HG03460 (cell line): ENCODE results near the gene NFIC.

Source experiments
- ATAC-seq: cut with Tn5 transposase; IDR thresholded peaks from one replicate; pipeline ENCODE4 v1.9.1; 2021; ENCODE audit not compliant: unreplicated experiment

NFIC gene

DNA sequence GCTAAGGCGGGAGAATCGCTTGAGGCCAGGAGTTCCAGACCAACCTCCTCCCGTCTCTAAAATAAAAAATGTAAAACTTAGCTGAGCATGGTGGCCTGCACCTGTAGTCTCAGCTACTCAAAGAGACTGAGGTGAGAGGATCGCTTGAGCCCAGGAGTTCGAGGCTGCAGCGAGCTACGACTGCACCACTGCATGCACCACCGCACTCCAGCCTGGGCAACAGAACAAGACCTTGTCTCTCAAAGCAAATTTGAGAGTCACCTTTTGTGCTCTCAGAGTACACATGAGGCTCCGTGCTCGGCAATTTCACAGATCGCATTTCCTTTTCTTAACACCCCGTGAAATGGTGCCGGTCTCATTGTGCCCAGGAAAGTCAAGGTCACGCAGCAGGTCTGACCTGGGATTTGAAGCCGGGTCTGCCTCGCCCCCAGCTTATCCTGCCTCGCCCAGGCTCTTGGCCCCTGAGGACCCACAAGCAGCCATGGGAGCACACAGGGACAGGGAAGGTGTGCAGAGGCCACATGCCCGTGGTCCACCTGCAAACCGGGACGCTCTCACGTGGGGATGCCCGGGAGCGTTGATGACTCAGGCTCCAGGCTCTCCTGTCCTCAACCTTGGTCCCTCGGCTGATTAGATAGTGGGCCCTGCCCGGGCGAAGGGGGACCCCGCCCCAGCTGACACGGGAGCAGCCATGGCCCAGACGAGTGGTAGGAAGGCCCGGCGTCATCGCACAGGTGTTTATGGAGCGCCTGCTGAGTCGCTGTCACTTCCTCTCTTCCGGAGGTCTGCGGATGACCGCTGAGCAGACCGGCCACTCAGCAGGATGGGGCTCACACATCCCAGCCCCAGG lies 115.1 kb downstream of the NFIC start:
- ATAC-seq = no peak

DNA sequence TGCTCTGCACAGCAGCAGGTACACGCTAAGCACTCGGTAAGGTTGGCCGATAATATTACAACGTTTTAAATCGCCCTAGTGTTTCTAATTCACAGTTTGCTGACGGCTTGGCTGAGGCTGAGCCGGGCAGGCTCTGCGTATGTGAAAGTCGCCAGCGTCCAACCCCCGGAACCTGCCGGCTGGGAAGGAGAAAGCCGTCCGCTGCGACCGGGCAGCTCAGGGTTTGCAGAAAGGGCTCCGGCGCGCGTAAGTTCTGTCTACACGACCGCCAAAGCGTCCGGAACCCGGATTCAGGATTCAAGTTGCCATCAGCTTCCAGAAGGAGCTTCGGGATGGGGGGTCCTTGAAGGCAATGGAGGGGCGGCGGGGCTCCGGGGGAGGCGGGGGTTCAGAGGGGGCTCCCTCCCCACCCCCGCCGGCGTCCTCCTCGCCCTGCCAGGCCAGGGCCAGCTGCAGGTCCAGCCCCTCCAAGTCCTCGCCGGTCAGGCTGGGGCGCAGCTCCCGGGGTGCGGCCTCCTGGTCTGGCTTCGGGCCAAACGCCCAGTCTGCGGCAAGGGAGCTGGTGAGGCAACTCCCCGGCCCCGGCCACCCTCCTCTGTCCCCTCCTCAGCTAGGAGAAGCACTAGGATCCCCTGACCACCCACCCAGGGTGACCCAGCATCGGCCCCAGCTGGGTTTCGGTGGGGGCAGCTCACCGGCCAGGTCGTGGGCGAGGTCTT lies 116.3 kb downstream of the NFIC start:
- ATAC-seq = no peak

DNA sequence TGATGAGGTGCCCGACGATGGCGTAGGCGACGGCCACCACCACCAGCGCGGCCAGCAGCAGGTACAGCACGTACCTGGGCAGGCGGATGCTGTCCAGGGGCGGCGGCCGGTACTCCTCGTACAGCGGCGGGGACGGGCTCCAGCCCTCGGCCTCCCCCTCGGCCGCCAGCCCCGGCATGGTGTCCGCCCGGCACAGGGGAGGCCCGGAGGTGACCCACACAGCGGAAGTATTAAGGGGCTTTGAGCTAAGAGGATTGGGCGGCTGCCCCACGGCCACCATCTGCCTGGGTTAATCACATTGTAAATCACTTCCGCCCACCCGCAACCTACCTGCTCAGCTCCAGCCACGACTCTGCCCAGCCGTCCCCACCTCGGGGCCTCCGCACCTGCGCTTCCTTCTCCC lies 116.8 kb downstream of the NFIC start, which contains the start of gene SMIM44:
TSS of gene SMIM44 (minus strand) at position 216 of the 403 bp plus-strand sequence. CDS start at position 178, 38 bp downstream.
- no peak for ATAC-seq

DNA sequence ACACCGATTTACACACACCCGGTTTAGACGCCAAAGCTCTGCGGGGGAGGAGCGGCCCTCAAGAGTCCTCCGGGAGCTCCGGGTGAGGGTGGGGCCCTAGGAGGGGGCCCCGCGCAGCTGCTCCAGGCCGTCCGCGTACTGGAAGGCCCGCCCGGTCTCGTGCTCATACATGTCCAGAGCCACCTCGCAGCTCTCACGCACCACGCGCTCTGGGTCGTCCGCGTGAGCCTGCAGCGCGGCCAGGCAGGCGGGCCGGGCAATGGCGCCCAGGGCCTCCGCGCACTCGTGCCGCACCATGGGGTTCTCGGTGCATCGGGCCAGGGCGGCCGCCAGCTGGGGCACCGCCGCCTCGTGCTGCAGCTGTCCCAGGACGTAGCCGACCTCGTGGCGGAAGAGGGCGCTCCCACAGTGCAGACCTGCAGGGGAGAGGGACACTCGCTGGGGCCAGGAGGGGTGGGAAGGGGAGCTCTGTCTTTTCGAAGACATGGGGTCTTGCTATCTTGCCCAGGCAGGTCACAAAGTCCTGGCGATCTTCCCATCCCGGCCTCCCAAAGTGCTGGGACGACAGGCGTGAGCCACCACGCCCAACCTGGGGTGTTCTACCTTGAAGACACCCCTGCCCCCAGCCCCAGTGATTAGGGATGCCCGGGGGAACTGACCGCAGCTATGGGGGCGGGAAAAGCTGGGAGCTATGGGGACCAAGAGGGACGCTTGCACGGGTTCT lies 125.2 kb downstream of the NFIC start:
- ATAC-seq = no peak

DNA sequence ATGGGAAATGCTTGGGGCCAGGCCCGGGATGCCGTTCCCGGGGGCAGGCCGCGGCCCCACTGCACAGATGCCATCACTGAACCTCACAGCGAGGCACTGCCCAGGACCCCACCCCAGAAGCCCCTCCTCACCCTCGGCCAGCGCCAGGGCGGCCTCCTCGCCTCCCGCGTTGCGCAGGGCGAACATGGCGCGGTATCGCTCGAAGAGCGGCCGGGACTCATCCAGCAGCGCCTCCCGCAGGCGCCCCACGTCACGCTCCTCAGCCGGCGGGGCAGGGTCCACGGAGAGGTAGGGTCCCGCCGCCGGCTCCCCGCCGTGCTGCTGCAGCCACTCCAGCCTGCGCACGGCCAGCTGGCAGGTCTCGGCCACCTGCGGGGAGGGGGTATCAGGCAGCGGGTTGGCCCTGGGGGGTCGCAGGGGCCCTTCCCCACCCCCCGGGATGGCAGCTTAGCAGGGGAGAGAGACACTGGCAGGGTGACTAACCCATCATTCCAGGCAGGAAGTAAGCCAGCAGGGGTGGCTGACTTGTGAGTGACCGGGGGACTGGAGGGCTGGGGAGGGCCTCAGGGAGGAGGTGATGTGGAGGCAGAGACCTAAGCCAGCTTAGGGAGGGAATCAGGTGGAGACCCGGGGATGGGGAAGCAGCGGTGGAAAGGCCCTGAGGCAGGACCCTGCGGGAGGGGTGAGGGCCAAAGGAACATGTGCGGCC lies 125.9 kb downstream of the NFIC start:
- no peak for ATAC-seq

DNA sequence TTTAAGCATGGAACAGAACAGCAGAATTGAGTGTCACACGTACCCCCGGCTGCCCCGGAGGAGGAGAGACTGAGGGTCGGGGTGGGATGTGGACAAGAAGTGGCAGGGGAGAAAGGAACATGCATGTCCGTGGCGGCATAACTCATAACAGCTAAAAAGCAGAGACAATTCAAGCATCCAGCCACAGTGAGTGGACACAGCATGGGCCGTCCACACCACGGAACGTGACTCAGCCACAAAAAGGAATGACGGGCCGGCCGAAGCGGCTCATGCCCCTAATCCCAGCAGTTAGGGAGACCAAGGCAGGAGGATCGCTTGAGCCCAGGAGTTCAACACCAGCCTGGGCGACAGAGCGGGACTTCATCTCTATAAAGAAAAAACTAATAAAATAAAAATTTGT lies 126.5 kb downstream of the NFIC start:
- ATAC-seq = no peak

DNA sequence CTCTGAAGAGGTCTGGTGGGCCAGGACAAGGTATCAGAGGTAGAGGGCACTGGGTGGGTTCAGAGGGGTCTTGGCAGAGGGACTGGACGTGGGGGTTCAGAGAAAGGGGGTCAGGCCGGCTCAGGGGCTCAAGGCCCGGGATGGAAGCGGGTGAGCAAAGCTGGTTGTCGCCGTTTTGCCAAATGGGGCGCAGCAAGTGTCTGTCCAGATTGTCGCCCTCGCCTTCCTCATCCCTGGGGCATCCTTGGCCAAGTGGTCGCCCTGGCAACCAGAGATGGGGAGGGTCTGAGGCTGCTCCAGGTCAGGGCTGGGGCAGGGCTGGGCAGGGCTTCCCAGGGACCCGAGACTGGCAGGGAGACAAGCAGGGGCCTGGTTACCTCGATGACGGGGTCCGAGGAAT lies 127.3 kb downstream of the NFIC start:
- ATAC-seq = no peak

DNA sequence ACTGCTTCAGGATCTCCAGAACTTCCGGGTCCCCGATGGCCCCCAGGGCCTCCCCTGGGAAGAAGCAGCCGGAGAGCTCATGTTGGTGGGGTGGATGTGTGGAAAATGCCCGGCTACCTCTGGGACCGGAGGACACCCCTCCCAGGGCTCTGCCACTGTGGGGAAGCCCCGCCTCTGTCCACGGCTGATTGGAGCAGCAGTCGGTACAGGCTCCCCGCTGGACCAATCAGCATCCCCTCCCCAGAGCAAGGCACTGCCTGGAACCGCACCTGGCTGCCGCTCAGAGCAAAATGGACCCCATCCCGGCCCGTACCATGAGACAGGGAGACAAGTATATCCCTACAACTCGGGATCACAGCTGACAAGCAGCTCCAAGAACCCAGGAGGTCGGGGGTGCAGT lies 127.7 kb downstream of the NFIC start:
- no peak for ATAC-seq

DNA sequence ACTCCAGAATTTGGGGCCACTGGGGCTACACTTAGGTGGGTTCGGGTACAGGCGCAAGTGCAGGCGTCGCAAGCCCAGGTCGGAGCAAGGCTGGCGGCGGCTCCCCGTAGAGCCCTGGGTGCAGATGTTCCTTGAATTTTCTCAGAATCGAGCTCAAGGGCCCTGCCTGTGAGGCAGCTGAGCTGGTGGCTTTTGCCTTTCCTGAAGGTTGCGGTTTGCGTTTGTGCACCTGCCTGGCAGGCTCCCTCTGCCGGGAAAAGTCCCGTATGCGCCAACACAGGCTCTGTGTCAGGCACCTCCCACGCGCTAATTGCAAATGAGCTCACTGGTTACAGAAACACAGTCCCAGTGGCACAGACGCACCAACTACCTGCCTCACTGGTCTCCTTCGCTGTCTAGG lies 128.2 kb downstream of the NFIC start:
- no peak for ATAC-seq

DNA sequence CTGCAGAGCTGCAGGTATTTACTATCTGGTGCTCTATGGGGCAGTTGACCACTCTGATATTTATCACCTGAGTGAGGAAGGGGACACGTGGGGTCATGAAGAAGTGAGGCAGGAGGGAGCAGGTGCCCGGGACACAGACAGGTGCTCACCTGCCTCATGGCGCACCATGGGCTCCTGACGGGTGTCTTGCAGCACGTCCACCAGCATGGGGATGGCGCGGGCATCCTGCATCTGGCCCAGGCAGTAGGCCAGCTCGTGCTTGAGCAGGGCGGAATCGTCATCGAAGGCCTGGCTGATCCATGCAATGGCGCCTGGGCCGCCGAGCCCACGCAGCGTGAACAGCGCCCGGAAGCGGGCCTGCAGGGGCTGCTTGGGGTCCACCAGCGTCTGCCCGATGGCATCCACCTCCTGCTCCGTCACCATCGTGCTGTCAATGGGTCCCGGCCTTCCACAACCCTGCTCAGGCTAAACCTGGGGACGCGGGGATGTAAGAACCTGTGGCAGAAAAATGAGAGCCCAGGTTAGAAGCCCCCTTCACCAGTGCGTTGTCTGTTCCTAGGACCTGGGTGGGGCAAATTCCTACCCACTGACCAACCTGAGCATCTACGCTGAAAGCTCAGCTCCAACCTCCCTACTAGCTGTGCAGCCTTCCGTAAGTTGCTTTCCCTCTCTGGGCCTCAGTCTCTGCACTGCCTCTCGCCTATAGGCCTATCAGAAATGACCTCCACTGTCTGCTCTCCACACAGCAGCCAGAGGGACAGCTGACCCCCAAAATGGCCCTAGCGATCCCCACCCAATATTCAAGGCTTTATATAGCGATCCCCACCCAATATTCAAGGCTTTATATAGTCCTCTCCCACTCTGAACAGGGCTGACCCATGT lies 130.2 kb downstream of the NFIC start:
- ATAC-seq = no peak

DNA sequence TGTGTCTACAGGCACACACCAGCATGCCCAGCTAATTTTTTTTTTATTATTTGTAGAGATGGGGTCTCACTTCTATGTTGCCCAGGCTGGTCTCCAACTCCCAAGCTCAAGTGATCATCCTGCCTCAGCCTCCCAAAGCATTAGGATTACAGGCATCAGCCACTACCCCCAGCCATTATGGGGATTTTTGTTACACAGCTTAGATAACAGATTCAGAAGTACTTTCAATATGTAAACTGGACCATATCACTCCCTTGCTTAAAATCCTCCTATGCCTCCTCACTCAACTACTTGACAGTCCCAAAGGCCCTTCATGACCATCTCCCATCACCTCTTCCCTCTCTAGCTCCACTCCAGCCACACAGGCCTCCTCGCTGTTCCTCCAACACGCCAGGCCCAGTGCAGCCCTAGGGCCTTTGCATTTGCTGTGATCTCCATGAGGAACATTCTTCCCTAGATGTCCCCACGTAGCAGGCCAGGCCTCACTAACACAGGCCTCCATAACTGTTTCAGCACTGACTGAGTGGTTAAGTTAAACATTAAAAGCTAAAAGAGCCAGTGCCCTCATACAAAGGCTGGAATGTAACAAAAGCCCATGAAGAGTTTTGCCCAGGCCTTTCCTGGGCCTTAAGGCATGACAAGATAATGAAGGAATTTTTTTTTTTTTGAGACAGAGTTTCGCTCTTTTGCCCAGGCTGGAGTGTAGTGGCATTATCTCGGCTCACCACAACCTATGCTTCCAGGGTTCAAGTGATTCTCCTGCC lies 131.6 kb downstream of the NFIC start:
- no peak for ATAC-seq

DNA sequence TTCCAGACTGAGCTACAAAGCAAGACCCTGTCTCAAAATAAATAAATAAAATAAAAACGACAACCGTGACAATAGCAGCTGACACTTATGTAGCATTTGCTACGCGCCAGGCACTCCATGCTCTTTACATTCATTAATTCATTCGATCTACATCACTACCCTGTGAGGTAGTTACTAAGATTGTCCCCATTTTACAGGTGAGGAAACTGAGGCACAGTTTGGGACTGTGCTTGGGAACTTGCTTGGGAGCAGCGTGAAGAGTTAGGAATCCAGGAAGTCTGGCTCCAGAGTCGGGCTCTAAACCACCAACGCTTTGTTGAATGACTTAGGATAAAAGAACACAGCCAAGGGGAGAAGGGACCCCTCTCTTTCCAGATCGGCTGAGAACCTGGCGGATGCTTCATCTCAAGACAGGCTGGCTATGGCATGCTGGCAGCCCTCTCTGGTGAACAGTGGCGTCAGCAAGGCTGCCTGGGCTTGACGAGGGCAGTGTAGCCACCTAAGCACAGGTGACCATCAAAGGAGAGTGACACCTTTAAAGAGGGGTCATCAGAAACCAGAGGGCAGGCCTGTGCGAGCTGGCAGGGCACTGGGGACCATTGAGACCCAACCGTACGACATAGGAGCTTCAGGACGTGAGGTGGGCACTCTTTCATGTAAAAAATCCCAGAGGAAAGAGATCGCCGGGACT lies 133.5 kb downstream of the NFIC start:
- ATAC-seq = no peak

DNA sequence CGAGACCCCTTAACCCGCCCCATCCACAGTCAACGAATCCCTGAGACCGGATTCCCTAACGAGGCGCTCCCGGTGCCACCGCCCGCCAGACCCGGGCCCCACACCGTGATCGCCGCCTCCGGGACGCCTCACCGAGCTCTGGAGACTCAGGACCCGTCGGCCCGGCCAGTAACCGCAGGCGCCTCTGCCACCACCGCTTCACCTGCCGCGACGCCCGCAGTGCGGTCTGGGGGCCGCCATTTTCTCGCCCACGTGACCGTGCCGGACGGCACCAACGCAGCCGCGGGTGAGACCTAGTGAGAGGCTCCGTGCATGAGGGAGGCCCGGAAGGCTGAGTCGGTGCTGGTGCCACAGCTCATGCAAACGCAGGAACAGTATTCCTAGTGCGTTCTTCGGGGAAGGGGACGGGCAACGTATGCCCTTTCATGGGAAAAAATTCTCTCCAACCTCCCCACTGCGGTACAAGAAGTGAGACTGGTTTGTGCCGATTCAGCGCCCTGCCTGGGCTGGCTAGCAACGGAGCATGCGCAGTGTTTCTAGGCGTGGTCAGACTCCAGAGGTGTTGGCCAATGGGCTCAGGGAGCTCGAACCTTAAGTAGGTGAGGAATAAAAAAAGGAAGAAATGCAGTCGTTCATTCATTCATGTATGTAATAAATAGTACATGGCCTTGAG lies 134.2 kb downstream of the NFIC start, which contains the start of gene DOHH:
TSS of gene DOHH (minus strand) at position 246 of the 673 bp plus-strand sequence. CDS start 3,860 bp downstream, outside the sequence.
- ATAC-seq = peak; percentile 77

DNA sequence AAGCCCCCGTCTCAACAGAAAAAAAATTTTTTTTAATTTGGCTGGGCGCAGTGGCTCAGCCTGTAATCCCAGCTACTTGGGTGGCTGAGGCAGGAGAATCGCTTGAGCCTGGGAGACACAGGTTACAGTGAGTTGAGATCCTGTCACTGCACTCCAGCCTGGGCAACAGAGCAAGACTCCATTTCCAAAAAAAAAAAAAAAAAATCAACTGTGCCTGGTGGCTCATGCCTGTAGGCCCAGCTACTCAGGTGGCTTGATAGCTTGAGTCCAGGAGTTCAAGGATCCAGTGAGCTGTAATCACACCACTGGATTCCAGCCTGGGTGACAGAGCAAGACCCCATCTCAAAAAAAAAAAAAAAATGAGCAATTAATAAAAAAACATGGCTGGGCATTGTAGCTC lies 135.4 kb downstream of the NFIC start:
- ATAC-seq = no peak

DNA sequence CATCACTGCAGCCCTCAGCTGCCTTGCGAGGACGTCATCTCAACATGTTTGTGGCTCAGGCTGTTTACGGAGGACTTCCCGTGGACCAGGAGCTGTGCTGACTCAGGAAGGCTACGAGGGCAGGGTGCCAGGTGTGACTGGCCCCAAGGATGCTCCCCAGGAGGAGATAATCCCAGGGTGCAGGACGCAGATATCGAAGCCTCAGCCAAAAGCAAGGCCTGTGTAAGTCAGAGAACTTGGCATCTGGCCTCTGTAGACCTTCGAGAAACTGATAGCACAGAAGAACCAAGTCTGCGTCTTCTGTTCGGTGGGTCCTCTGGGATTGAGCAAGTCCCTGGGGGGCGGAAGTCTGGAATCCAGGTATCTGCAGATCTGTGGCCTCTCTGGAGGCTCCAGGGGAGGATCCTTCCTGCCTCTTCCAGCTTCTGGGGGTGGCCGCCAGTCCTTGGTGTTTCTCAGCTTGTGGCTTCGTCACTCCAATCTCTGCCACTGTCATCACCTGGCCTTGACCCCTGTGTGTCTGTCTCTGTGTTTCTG lies 136.7 kb downstream of the NFIC start:
- no peak for ATAC-seq

DNA sequence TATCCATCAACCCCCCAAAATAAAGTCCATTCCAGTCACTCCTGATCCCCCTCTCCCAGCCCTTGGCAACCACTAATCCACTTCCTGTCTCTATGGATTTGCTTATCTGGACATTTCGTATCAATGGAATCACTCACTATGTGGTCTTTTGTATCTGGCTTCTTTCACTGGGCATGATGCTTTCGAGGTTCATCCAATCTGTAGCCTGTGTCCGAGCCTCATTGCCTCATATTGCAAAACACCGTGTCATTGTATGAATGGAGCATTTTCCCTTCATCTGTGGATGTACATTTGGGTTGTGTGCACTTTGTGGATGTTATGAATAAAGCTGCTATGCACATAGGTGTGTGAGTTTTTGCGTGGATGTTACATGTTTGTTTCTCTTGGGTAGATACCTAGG lies 138.4 kb downstream of the NFIC start:
- no peak for ATAC-seq

DNA sequence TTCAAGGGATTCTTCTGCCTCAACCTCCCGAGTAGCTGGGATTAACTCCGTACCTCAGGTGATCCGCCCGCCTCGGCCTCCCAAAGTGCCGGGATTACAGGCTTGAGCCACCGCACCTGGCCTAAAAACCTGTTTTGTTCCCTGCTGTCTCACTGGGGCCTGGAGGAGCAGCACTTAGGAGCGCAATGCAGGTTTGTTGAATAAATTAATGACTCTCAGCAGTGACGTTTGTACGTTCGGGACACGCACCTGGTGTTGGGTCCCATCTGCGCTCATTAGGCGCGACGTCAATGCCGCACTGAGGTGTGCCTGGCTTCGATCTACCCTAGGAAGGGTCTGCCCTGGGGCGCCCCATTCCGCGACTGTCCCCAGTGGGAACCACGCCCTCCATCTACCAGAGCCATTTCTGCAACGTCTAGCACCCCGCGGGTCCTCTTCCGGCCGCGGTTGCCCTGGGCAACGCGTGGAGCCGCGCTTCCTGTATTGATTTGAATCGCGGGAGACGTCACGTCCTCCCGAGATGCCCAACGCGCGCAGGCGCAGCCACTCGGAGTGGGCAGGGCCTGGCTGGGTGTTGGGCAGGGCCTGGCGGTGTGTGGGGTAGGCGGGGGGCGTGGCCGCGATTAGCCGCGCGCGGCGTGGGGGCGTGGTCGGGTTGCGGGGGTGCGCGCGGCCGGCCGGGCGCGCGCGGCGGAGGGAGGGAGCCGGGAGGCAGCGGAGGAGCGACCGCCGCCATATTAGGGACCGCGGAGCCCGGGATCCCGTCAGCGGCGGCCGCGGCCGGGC lies 139.4 kb downstream of the NFIC start, which contains the start of gene FZR1:
TSS of gene FZR1 (plus strand) at position 714 of the 786 bp plus-strand sequence. CDS start 16,679 bp downstream, outside the sequence.
- peak; percentile 84 for ATAC-seq
